HG02840 (cell line): ENCODE results near the gene TPCN1.

Source experiments
- ATAC-seq: cut with Tn5 transposase; IDR thresholded peaks from one replicate; pipeline ENCODE4 v1.9.1; 2021; ENCODE audit warnings: mild to moderate bottlenecking, moderate library complexity, moderate number of reproducible peaks; ENCODE audit not compliant: unreplicated experiment, low FRiP score

Gene TPCN1

GRCh38 chr12:113221181-113221996, at the start of gene TPCN1:
TPCN1 (plus strand) TSS chr12:113221464; CDS start chr12:113226853, 5,389 bp downstream.
- ATAC-seq = peak; percentile 93

DNA sequence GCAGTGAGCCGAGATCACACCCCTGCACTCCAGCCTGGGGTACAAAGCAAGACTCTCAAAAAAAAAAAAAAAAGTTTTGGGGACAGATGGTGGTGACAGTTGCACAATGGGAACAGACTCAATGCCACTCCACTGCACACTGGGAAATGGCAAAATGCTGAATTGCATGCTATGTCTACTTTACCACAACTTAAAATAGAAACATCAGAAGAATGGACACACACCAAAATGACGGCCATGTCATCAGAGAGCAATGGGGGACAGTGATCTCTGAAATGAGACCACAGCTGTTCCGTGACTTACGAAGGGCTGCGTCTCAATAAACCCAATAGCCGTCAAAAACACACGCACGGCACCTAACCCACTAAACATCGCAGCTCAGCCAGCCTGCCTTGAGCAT, 49.7 kb upstream of the TPCN1 start:
- ATAC-seq = no peak

DNA sequence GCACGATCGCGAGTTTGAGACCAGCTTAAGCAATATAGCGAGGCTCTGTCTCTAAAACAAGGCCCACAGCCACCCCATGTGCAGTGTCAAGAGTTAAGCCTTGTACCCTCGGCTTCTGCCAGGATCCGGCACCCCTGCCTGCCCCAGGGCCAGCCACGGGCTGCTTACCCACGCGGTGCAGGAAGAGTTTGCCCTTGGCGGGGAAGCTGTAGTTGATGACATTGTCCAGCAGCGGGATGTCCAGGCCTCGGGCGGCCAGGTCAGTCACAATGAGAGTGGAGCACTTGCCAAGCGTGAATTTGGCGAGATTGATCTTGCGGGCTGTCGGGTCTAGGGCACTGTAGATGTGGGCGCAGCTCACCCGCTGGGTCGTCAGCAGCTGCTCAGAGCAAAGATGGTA, 49.1 kb upstream of the TPCN1 start:
- no peak for ATAC-seq

DNA sequence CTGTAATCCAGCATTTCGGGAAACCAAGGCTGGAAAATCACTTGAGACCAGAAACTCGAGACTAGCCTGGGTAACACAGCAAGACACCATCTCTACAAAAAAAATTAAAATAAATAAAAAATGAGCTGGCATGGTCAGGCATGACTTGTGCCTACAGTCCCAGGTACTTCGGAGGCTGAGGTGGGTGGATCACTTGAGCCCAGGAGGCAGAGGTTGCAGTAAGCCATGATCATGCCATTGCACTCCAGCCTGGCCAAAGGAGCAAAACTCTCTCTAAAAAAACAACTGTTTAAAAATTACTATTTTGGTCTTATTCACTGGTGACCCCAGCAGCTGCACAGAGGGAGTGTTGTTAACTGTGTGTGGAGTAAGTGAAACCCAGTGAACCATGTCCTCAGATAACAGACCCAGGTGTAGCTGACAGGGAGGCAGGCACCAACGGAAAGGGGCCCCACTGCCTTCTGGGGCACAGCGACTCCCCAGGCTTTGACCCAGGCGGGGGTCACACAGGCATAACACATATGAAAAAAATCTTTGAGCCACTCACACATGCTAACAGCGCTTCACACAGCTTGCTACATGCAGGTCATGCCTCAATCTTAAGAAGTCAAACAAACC, 48.1 kb upstream of the TPCN1 start:
- ATAC-seq = peak; percentile 65

GRCh38 chr12:113174461-113175384, 46.5 kb upstream of the TPCN1 start:
- ATAC-seq = no peak

- ATAC-seq = no peak
Measured at GRCh38 chr12:113179023-113179422, 42.2 kb upstream of the TPCN1 start.

DNA sequence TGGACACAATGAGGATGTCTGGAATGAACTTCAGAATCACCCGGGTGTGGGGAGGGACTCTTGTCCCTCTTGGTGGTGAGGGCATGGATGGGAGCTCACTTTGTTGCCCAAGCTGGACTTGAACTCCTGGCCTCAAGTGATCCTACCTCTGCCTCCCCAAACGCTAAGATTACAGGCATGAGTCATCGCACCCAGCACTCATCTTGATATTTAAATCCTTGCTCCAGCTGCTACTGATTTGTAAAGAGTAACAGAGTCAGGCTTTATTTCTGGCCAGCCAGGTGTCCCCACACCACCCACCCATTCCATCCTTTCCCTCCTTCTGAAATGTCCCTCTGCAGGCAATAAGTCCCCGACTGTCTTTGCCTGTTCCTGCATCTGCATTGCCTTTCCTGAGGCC, 40.9 kb upstream of the TPCN1 start:
- ATAC-seq = no peak

DNA sequence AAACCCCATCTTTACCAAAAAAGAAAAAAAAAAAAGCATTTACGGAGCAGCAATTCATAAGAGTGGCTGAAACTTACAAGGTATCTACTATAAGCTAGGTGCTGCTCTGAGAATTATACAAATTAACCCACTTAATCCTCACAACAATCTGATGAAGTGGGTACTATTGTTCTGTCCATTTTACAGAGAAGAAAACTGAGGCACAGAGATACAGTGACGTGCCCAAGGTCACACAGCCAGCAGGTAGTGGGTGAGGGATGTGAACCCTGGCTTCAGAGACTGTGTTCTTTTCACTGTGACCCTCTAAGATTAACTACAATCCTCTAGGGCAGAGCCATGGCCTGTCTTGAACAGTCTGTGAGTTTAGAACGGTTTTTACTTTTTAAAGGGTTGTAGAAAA, 39.3 kb upstream of the TPCN1 start:
- no peak for ATAC-seq

DNA sequence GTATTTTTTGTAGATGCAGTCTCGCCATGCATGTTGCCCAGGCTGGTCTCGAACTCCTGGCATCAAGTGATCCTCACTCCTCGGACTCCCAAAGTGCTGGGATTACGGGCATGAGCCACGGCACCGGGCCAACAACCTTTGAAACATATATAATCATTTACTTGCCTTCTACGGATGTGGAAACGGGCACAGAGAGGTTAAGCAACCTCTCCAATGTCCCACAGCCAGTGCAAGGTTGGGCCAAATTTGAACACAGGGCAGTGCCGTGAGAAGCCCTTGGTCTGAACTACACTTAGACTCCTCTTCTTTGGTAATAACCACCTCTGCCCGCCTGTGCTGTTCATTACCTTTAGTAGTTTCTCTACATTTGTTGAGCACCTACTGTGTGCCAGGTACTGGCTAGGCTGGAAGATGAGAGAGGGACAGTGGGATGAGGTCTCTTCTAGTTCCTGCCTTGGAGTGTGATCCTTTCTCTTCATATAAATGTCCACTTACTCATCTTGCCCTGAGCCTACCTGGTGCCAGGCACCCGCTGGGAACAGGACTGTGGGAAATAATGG, 38.2 kb upstream of the TPCN1 start:
- no peak for ATAC-seq

DNA sequence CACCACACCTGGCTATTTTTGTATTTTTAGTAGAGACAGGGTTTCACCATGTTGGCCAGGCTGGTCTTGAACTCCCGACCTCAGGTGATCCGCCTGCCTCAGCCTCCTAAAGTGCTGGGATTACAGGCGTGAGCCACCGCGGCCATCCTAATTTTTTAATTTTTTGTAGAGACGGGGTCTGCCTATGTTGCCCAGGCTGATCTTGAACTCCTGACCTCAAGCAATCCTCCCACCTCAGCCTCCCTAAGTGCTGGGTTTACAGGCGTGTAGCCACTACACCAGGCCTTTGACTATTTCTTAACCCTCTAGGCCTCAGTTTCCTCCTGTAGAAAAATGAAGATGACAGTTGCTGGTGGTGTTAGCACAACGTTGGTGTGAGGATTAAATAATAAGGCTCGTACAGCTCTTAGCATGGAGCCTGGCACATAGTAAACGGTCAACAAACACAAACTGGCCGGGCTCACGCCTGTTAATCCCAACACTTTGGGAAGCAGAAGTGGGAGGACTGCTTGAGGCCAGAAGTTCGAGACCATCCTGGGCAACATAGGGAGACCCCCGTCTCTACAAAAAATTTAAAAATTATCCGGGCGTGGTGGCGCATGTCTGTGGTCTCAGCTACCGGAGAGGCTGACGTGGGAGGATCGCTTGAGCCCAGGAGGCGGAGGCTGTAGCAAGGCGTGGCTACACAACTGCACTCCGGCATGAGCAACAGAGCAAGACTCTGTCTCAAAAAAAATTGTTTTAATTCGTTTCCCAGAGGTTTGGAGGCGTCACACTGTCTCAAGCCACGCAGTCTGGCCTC, 37.0 kb upstream of the TPCN1 start:
- ATAC-seq = peak; percentile 48

- ATAC-seq = peak; percentile 79
Measured at GRCh38 chr12:113184900-113185179, 36.4 kb upstream of the TPCN1 start.

DNA sequence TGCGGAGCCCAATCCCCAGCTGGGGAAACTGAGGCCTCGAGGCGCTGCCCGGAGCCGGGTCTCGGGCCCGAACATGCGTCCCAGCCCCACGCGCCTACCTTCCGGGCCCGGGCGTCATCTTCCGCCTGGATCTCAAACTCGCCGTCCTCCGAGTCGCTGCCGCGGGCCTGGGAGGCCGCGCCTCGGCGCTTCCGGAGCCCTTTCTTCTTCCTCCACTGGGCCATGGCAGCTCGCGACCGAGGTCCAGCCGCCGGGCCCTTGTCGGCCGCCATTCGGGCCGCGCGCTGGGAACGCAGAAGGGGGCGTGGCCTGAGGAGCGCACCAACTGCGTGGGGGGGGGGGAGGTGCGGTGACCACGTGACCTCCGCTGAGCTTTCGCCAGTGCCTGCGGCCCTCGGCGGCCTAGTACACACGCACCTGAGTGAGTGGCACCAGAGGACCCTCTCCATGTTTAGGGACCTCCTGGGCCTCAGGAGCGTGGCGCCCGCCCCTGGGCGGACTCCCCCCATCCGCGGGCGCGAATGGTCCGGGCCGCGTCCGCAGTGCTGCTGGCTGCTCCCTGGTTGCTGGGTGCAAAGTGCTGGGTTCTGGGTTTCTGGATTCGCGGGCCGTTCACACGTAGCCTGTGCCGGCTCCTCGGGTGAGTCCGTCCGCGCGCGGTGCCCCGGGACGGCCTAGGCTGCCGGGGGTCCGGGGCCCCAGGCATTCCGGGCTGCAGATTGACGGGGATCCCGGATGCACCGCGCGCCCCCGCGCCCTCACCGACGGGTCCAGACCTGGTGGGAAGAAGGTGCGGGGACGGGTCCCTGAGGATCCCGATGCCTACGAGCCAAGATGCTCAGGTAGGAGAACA, 35.9 kb upstream of the TPCN1 start, which contains the start of the genes DDX54 and RITA1:
DDX54 (minus strand) TSS at position 299 of the 853 bp plus-strand sequence; CDS start at position 272, 27 bp downstream.
RITA1 (plus strand) TSS at position 542 of the 853 bp plus-strand sequence. CDS start 1,026 bp downstream, outside the sequence.
- peak; percentile 51 for ATAC-seq

DNA sequence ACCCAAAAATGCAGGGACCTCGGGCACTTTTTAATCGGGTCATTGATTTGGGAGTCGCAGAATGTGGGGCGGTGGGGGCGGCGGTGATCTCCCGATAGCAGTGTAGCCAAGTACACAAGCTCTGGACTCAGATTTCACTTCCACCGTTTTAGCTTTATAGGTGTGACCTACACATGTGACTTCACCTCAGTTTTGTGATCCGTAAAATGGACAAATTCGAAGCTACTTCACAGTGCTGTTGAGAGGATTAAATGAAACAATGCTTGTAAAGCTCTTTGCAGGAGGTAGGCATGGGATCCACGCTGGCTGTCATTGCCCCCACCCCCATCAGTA, 35.3 kb upstream of the TPCN1 start:
- no peak for ATAC-seq

- ATAC-seq = no peak
Measured at GRCh38 chr12:113186666-113187325, 34.5 kb upstream of the TPCN1 start.

GRCh38 chr12:113189361-113189760, 31.9 kb upstream of the TPCN1 start:
- ATAC-seq = no peak

DNA sequence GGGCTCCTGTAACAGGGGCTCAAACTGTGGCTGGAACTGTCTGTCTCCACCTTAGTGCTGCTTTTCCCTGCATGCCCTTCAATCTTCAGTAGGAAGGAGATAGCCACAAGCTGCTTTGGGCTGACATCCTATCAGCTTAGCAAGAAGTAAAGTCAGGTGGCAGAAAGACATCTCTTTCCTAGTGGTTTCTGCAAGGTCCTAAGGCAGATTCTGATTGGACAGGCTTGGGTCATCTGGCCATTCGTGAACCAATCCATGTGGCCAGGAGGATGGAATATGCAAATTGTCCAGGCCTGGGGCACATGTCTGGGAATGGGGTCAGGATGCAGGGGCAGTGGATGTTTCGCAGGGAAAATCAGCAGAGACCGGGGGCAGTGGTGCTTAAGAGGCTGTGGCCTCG, 30.5 kb upstream of the TPCN1 start:
- ATAC-seq = no peak

GRCh38 chr12:113191227-113191626, 30.0 kb upstream of the TPCN1 start:
- ATAC-seq = no peak

GRCh38 chr12:113194971-113195391, 26.3 kb upstream of the TPCN1 start:
- ATAC-seq = no peak
